HepG2 (cell line): ENCODE measurements around the gene CYB5D1. TPM values are rescaled to one million over a fixed set of nuclear protein-coding genes. Genes with fewer than 3 reads are reported as not detected.

ENCODE experiments used
- ATAC-seq: fragments of 200-7000 bp; cut with Tn5 transposase; 3 replicates; pipeline ENCODE4 v1.9.1; 2020; ENCODE audit warnings: mild to moderate bottlenecking, moderate library complexity
- BruUV-seq: library from RNA; stranded (reverse); fragments of 400-500 nt; replicated peaks from 2 replicates; lab custom pipeline; 2021; lab: Mats Ljungman, UMichigan
- CTCF ChIA-PET: fragments of 300-600 bp; formaldehyde crosslinking; extraction: SDS; loops from one replicate; lab custom pipeline; 2021; ENCODE audit warnings: low total read pairs, inconsistent platforms, low intra/inter-chr PET ratio; lab: Yijun Ruan, JAX
- POLR2A ChIA-PET: fragments of 350-600 bp; sonication (Branson Sonifier 250); formaldehyde crosslinking; loops from one replicate; lab custom pipeline; 2020; ENCODE audit warnings: antibody characterized with exemption, inconsistent platforms; lab: Yijun Ruan, JAX
- DNase-seq: peaks from one replicate; pipeline ENCODE4 v3.0.0-alpha.2; 2015; ENCODE audit warnings: low spot score
- FAIRE-seq: peaks from 3 replicates; lab custom pipeline; 2011; peaks lifted over from hg19 to GRCh38; lab: Jason Lieb, UNC
- H2AFZ ChIP-seq: one replicate; pipeline ENCODE4 v1.6.1; 2011; ENCODE audit warnings: low read length, inconsistent platforms
- H3K27ac ChIP-seq: fragments of 300-600 bp; 3 replicates; pipeline ENCODE4 v1.8.0; 2011; ENCODE audit warnings: mixed run types, mild to moderate bottlenecking, mixed read lengths, low read length, inconsistent platforms; ENCODE audit not compliant: insufficient read depth; ENCODE audit errors: extremely low read length
- H3K27me3 ChIP-seq, 2 experiments: fragments of 200-600 bp in 1 of 2; 2 replicates in 1 of 2; 3 replicates in 1 of 2; pipeline versions ENCODE4 v1.6.0 to v1.8.0; 2011; ENCODE audit warnings: low read length in 2 of 2, mild to moderate bottlenecking in 2 of 2, moderate library complexity in 2 of 2, inconsistent platforms in 1 of 2; ENCODE audit not compliant: insufficient read depth in 2 of 2, control insufficient read depth in 1 of 2
- H3K36me3 ChIP-seq, 2 experiments: fragments of 200-600 bp in 1 of 2; replicated peaks in 1 of 2; 2 replicates in 1 of 2; 3 replicates in 1 of 2; pipeline versions ENCODE4 v1.5.1 to v1.8.0; 2011; ENCODE audit warnings: low read length in 2 of 2, inconsistent platforms in 1 of 2; ENCODE audit not compliant: insufficient read depth in 2 of 2, control insufficient read depth in 1 of 2
- H3K4me1 ChIP-seq: 2 replicates; pipeline ENCODE4 v1.5.1; 2012; ENCODE audit warnings: low read length, inconsistent platforms; ENCODE audit not compliant: insufficient read depth
- H3K4me2 ChIP-seq: 2 replicates; pipeline ENCODE4 v1.6.0; 2011; ENCODE audit warnings: low read depth, low read length, inconsistent platforms
- H3K4me3 ChIP-seq, 3 experiments: fragments of 200-600 bp in 1 of 3; sonication (generic), shearing (Covaris generic) in 1 of 3; replicated peaks in 1 of 3; 2 replicates each; pipeline ENCODE4 v1.5.1; 2011 to 2016; ENCODE audit warnings: low read length in 3 of 3, inconsistent platforms in 2 of 3, low read depth in 2 of 3, mild to moderate bottlenecking in 2 of 3, control low read depth in 1 of 3, mixed read lengths in 1 of 3; ENCODE audit not compliant: insufficient read depth in 1 of 3
- H3K79me2 ChIP-seq: one replicate; pipeline ENCODE4 v1.6.1; 2011; ENCODE audit warnings: low read length, inconsistent platforms; ENCODE audit not compliant: insufficient read depth
- H3K9ac ChIP-seq: 2 replicates; pipeline ENCODE4 v1.6.0; 2011; ENCODE audit warnings: mild to moderate bottlenecking, low read depth, low read length, inconsistent platforms; ENCODE audit not compliant: insufficient read depth
- H3K9me3 ChIP-seq: 2 replicates; pipeline ENCODE4 v1.5.1; 2012; ENCODE audit warnings: mild to moderate bottlenecking, low read length
- H4K20me1 ChIP-seq: 2 replicates; pipeline ENCODE4 v1.6.0; 2011; ENCODE audit warnings: inconsistent platforms, mild to moderate bottlenecking, low read length, moderate library complexity; ENCODE audit not compliant: insufficient read depth
- ZNF574 ChIP-seq: sonication (generic); formaldehyde crosslinking; IDR thresholded peaks from 2 replicates; pipeline ENCODE4 v1.4.0; 2020; ENCODE audit warnings: missing genetic modification reagents
- ZNF75D ChIP-seq: sonication (generic); formaldehyde crosslinking; IDR thresholded peaks from 2 replicates; pipeline ENCODE4 v1.8.1; 2023; ENCODE audit warnings: missing genetic modification reagents, mild to moderate bottlenecking, borderline replicate concordance
- WGBS: methylation state at CpG from one replicate; pipeline ENCODE4 v1.1.6; 2017; ENCODE audit warnings: low lambda C conversion rate; 5-methylcytosine and 5-hydroxymethylcytosine counted together
- in situ Hi-C: cut with HindIII; loops from 2 replicates; pipeline ENCODE4 v1.10.0; 2017; ENCODE audit warnings: low pct_unique_long_range_greater_than_20kb; ENCODE audit not compliant: extremely low pct_ligation_motif_present
- intact Hi-C: fragments of 100-400 bp; cut with micrococcal nuclease; formaldehyde crosslinking; loops from one replicate; pipeline ENCODE4 v1.10.0; 2022; ENCODE audit not compliant: unreplicated experiment
- polyA plus RNA-seq, 8 experiments: library from polyadenylated mRNA; depleted of rRNA in 3 of 8; stranded (reverse) in 7 of 8; unstranded in 1 of 8; fragments of >200 nt; fragmentation: Illumina TruSeq in 4 of 8; extraction: Trizol in 4 of 8; gene quantifications; 2 replicates each; pipeline versions ENCODE4 v1.2.1 to v1.2.3, GENCODE V29; 2011 to 2016; ENCODE audit warnings: low read depth in 4 of 8, missing spikeins in 1 of 8, mixed read lengths in 1 of 8; ENCODE audit not compliant: insufficient read depth in 1 of 8
- total RNA-seq, 5 experiments: library from RNA; depleted of rRNA; stranded (reverse); fragments of >200 nt; fragmentation: Illumina TruSeq; extraction: Trizol; gene quantifications; 2 replicates each; pipeline ENCODE4 v1.2.3, GENCODE V29; 2016; ENCODE audit warnings: low read depth in 1 of 5

CYB5D1 gene
- total and polyA plus RNA-seq, 2 of the 13 experiments (the other 11 are each of a cell fraction or from before 2014, with no cell fraction given) = 8.9 to 17.0 TPM

- CTCF ChIA-PET = interaction anchor here (3.3 kb wide), 1 partner anchor 33 kb away, joined by 9 read pairs; no protein-coding TSS in a partner anchor
- DNase-seq = no peak
- Histone ChIP-seq H3K79me2 (peaks cover 8% of the 10 kb centered on the region), H3K36me3 (peaks cover 10 to 24% of the 10 kb centered on the region in 2 experiments; a peak in 4 of 5 replicates), H3K9me3 (no peaks in the 10 kb centered on the region), H4K20me1 (peaks cover 7% of the 10 kb centered on the region), H3K4me3 (peak overlapping the region in 1 of 3 experiments; percentile 83; a peak in 2 of 6 replicates), H3K27ac (no peak overlapping the region), H3K4me1 (peaks cover 36% of the 10 kb centered on the region), H3K9ac (no peak overlapping the region), H3K4me2 (peak overlapping the region; percentile 98), H3K27me3 (no peaks in the 10 kb centered on the region; a peak in 1 of 5 replicates), H2AFZ (no peak overlapping the region)
- intact Hi-C loops = loop anchor here (2.0 kb wide), 1 partner anchor 19 kb away; no protein-coding TSS in a partner anchor
- FAIRE-seq = no peak
- ATAC-seq = no peak
- 84% methylated on average over 15 of the region's 15 CpGs for WGBS
- in situ Hi-C loops = loop anchor here (5.0 kb wide), 1 partner anchor 42 kb away; no protein-coding TSS in a partner anchor
- TF ChIP-seq ZNF75D (CRISPR knock-in tag) (no peak), ZNF574 (CRISPR knock-in tag) (peak; percentile 5; the same call in 1 of the 2 replicates)
- no TSS peak for BruUV-seq
- POLR2A ChIA-PET = interaction anchor here (3.1 kb wide), 2 partner anchors 12 to 20 kb away, joined by 95 to 104 read pairs; partner anchors contain the start of gene KDM6B
These were observed 2.2 kb upstream of the CYB5D1 start for GRCh38 chr17:7855660-7856010.
